Neutrophil (primary cell): ENCODE results near the gene ERCC6L2.

Experiments
- H3K27ac ChIP-seq: fragments of 200-600 bp; sonication (generic); 2 replicates; pipeline ENCODE4 v1.5.1; 2016; ENCODE audit warnings: mild to moderate bottlenecking, moderate library complexity
- H3K27me3 ChIP-seq: fragments of 200-600 bp; sonication (generic); 2 replicates; pipeline ENCODE4 v1.6.0; 2016; ENCODE audit warnings: mild to moderate bottlenecking
- H3K36me3 ChIP-seq: fragments of 200-600 bp; sonication (generic); 2 replicates; pipeline ENCODE4 v1.5.1; 2017
- H3K4me1 ChIP-seq, 2 experiments: fragments of 200-600 bp in 1 of 2; sonication (generic) in 1 of 2; 1 replicate in 1 of 2; 2 replicates in 1 of 2; pipeline versions ENCODE4 v1.5.1 to v1.6.1; 2013 to 2016; ENCODE audit warnings: low read depth in 1 of 2, low read length in 1 of 2, mild to moderate bottlenecking in 1 of 2, moderate library complexity in 1 of 2; ENCODE audit not compliant: control insufficient read depth in 1 of 2, insufficient read depth in 1 of 2
- H3K4me3 ChIP-seq, 2 experiments: fragments of 200-600 bp in 1 of 2; sonication (generic) in 1 of 2; 1 replicate in 1 of 2; 2 replicates in 1 of 2; pipeline ENCODE4 v1.5.1; 2013 to 2016; ENCODE audit warnings: low read depth in 1 of 2, low read length in 1 of 2, mild to moderate bottlenecking in 1 of 2, moderate library complexity in 1 of 2
- H3K9me3 ChIP-seq: fragments of 200-600 bp; sonication (generic); 2 replicates; pipeline ENCODE4 v1.5.1; 2016
- CTCF ChIP-seq: fragments of 200-600 bp; sonication (generic); IDR thresholded peaks from 2 replicates; pipeline ENCODE4 v1.5.1; 2016; ENCODE audit warnings: antibody characterized with exemption

The ERCC6L2 gene

GRCh38 chr9:95887926-95888497 is 12.5 kb downstream of the ERCC6L2 start:
- H3K36me3 ChIP-seq = no peaks in the 10 kb centered on the region
- no peaks in the 10 kb centered on the region for H3K27me3 ChIP-seq
- no peak overlapping the region for H3K27ac ChIP-seq
- peaks cover 7% of the 10 kb centered on the region for H3K9me3 ChIP-seq
- H3K4me3 ChIP-seq = no peak overlapping the region
- no peaks in the 10 kb centered on the region for H3K4me1 ChIP-seq
- TF ChIP-seq CTCF = no peak

GRCh38 chr9:95890594-95890993 is 15.1 kb downstream of the ERCC6L2 start:
- Histone ChIP-seq H3K4me3 (no peak overlapping the region), H3K27ac (no peak overlapping the region), H3K9me3 (peaks cover 8% of the 10 kb centered on the region), H3K4me1 (no peaks in the 10 kb centered on the region), H3K27me3 (no peaks in the 10 kb centered on the region), H3K36me3 (no peaks in the 10 kb centered on the region)
- TF ChIP-seq CTCF = no peak

- TF ChIP-seq CTCF = no peak
- Histone ChIP-seq H3K27ac (no peak overlapping the region), H3K36me3 (no peaks in the 10 kb centered on the region), H3K9me3 (peaks cover 8% of the 10 kb centered on the region), H3K4me1 (no peaks in the 10 kb centered on the region), H3K4me3 (no peak overlapping the region), H3K27me3 (no peaks in the 10 kb centered on the region)
These were observed 15.7 kb downstream of the ERCC6L2 start for GRCh38 chr9:95891067-95891671.

GRCh38 chr9:95892690-95893089 is 17.2 kb downstream of the ERCC6L2 start:
- no peak overlapping the region for H3K4me3 ChIP-seq
- H3K9me3 ChIP-seq = peaks cover 8% of the 10 kb centered on the region
- no peak for TF ChIP-seq CTCF
- no peaks in the 10 kb centered on the region for H3K27me3 ChIP-seq
- no peaks in the 10 kb centered on the region for H3K36me3 ChIP-seq
- H3K27ac ChIP-seq = no peak overlapping the region
- no peaks in the 10 kb centered on the region for H3K4me1 ChIP-seq

- no peak for TF ChIP-seq CTCF
- Histone ChIP-seq H3K27me3 (no peaks in the 10 kb centered on the region), H3K4me3 (no peak overlapping the region), H3K36me3 (no peaks in the 10 kb centered on the region), H3K27ac (no peak overlapping the region), H3K4me1 (no peaks in the 10 kb centered on the region), H3K9me3 (peaks cover 8% of the 10 kb centered on the region)
These were observed 21.1 kb downstream of the ERCC6L2 start for GRCh38 chr9:95896580-95896979.
